Thymus (tissue), 14 donors: ENCODE data around the gene TEX14. TPM values are rescaled to one million over a fixed set of nuclear protein-coding genes. Genes with fewer than 3 reads are reported as not detected.

ENCODE experiments used
- DNase-seq, 9 donors: peaks; one replicate each; pipeline ENCODE4 v3.0.0-alpha.2; 2013; ENCODE audit warnings: low spot score in 9 of 9, low read depth in 6 of 9, missing footprints in 1 of 9
- H3K27ac ChIP-seq, 2 donors: one replicate each; pipeline ENCODE4 v1.5.1; 2013; ENCODE audit warnings: control low read depth in 1 of 2, low read depth in 1 of 2, low read length in 1 of 2, mild to moderate bottlenecking in 1 of 2, moderate library complexity in 1 of 2
- H3K27me3 ChIP-seq, 2 donors: one replicate each; pipeline ENCODE4 v1.5.1; 2013; ENCODE audit warnings: low read length in 1 of 2; ENCODE audit not compliant: control insufficient read depth in 2 of 2, insufficient read depth in 1 of 2
- H3K36me3 ChIP-seq, 2 donors: one replicate each; pipeline ENCODE4 v1.5.1; 2013; ENCODE audit warnings: low read length in 1 of 2, mild to moderate bottlenecking in 1 of 2, moderate library complexity in 1 of 2; ENCODE audit not compliant: control insufficient read depth in 2 of 2, insufficient read depth in 2 of 2
- H3K4me1 ChIP-seq, 2 donors: one replicate each; pipeline ENCODE4 v1.5.1; 2013; ENCODE audit warnings: low read length in 2 of 2; ENCODE audit not compliant: control insufficient read depth in 2 of 2, insufficient read depth in 2 of 2
- H3K4me3 ChIP-seq, 2 donors: one replicate each; pipeline ENCODE4 v1.5.1; 2013; ENCODE audit warnings: low read length in 2 of 2, control low read depth in 1 of 2, mild to moderate bottlenecking in 1 of 2
- H3K9me3 ChIP-seq, 2 donors: one replicate each; pipeline ENCODE4 v1.5.1; 2013; ENCODE audit warnings: low read length in 1 of 2, mild to moderate bottlenecking in 1 of 2; ENCODE audit not compliant: control insufficient read depth in 2 of 2, insufficient read depth in 1 of 2
- WGBS: extraction: QIAGEN DNeasy Blood & Tissue Kit; methylation state at CpG from one replicate; pipeline ENCODE4 v1.1.7; 2013; 5-methylcytosine and 5-hydroxymethylcytosine counted together
- long read RNA-seq, 10 donors: transcript quantifications; one replicate each; lab custom pipeline, GENCODE V29; 2026
- polyA plus RNA-seq: library from polyadenylated mRNA; stranded (reverse); fragments of 200-250 nt; gene quantifications from one replicate; pipeline ENCODE4 v1.2.3, GENCODE V29; 2013
- total RNA-seq: library from RNA; stranded (reverse); fragments of 120-200 nt; gene quantifications from one replicate; pipeline ENCODE4 v1.2.4, GENCODE V29; 2013
- donor health status: healthy.

The TEX14 gene
- total RNA-seq (0.33 TPM), polyA plus RNA-seq (0.46 TPM)
- long read RNA-seq, donor 1 = 0 reads
- long read RNA-seq, donor 2 = 0 reads
- long read RNA-seq, donor 3, partial matches to known transcripts = 6 of 6 reads
- long read RNA-seq, donor 3, other reads (novel, unspliced or antisense) = 0 of 6 reads
- long read RNA-seq, donor 4 = 0 reads
- long read RNA-seq, donor 5 = 0 reads
- long read RNA-seq, donor 6 = 0 reads
- long read RNA-seq, donor 7 = 0 reads
- long read RNA-seq, donor 8 = 0 reads
- long read RNA-seq, donor 9 = 0 reads
- long read RNA-seq, donor 10 = 0 reads

GRCh38 chr17:58691701-58692238 lies at the start of gene TEX14:
Gene TEX14 (minus strand): TSS chr17:58692045. CDS start chr17:58652001, 40,044 bp downstream.
- H3K36me3 ChIP-seq = peaks cover 3% of the 10 kb centered on the region in 2 donors

GRCh38 chr17:58741121-58741625 lies 49.3 kb upstream of the TEX14 start:
- DNase-seq = no peak
- Histone ChIP-seq H3K36me3 (no peaks in the 10 kb centered on the region), H3K9me3 (no peaks in the 10 kb centered on the region), H3K4me3 (no peak overlapping the region), H3K4me1 (no peaks in the 10 kb centered on the region), H3K27ac (no peak overlapping the region), H3K27me3 (no peaks in the 10 kb centered on the region)
- 94% methylated on average over 8 of the region's 8 CpGs for WGBS

More at GRCh38 chr17:58691701-58692238, at the start of gene TEX14:
- H3K9me3 ChIP-seq = peaks cover 0 to 9% of the 10 kb centered on the region in 2 donors
- H3K27ac ChIP-seq = peak within 1 kb of the TSS; percentile 82 to 89
- WGBS = 91% methylated on average over 19 of the region's 19 CpGs
- H3K27me3 ChIP-seq = no peaks in the 10 kb centered on the region
- H3K4me1 ChIP-seq = peaks cover 7 to 12% of the 10 kb centered on the region in 2 donors
- DNase-seq = no peak
- peak within 1 kb of the TSS; percentile 78 to 81 for H3K4me3 ChIP-seq

- H3K9me3 ChIP-seq = no peaks in the 10 kb centered on the region
- H3K27ac ChIP-seq = no peak overlapping the region
- no peaks in the 10 kb centered on the region for H3K27me3 ChIP-seq
- no peak for DNase-seq
- no peak overlapping the region for H3K4me3 ChIP-seq
- peaks cover 3% of the 10 kb centered on the region in 2 donors for H3K36me3 ChIP-seq
- H3K4me1 ChIP-seq = no peaks in the 10 kb centered on the region
- WGBS = 96% methylated on average over 3 of the region's 3 CpGs
Measured at GRCh38 chr17:58734811-58735210, 43.0 kb upstream of the TEX14 start.

GRCh38 chr17:58734040-58734439 lies 42.2 kb upstream of the TEX14 start:
- Histone ChIP-seq H3K4me3 (no peak overlapping the region), H3K36me3 (peaks cover 3% of the 10 kb centered on the region in 2 donors), H3K4me1 (no peaks in the 10 kb centered on the region), H3K27ac (no peak overlapping the region), H3K27me3 (no peaks in the 10 kb centered on the region), H3K9me3 (no peaks in the 10 kb centered on the region)
- no peak for DNase-seq
- WGBS = 99% methylated on average over 3 of the region's 3 CpGs

GRCh38 chr17:58730937-58731336 lies 39.1 kb upstream of the TEX14 start:
- DNase-seq = no peak
- Histone ChIP-seq H3K27ac (no peak overlapping the region), H3K36me3 (peaks cover 3% of the 10 kb centered on the region in 2 donors), H3K27me3 (no peaks in the 10 kb centered on the region), H3K9me3 (no peaks in the 10 kb centered on the region), H3K4me3 (no peak overlapping the region), H3K4me1 (no peaks in the 10 kb centered on the region)

GRCh38 chr17:58728798-58729197 lies 37.0 kb upstream of the TEX14 start:
- Histone ChIP-seq H3K27ac (no peak overlapping the region), H3K4me3 (no peak overlapping the region), H3K36me3 (peaks cover 0 to 13% of the 10 kb centered on the region in 2 donors), H3K27me3 (no peaks in the 10 kb centered on the region), H3K9me3 (no peaks in the 10 kb centered on the region), H3K4me1 (no peaks in the 10 kb centered on the region)
- WGBS = 83% methylated on average over 1 of the region's 1 CpG
- no peak for DNase-seq

- 96% methylated on average over 2 of the region's 2 CpGs for WGBS
- no peaks in the 10 kb centered on the region for H3K27me3 ChIP-seq
- H3K27ac ChIP-seq = no peak overlapping the region
- no peaks in the 10 kb centered on the region for H3K4me1 ChIP-seq
- DNase-seq = no peak
- H3K9me3 ChIP-seq = no peaks in the 10 kb centered on the region
- peaks cover 5 to 19% of the 10 kb centered on the region in 2 donors for H3K36me3 ChIP-seq
- H3K4me3 ChIP-seq = no peak overlapping the region
Measured at GRCh38 chr17:58722696-58723095, 30.9 kb upstream of the TEX14 start.

GRCh38 chr17:58722274-58722673 lies 30.4 kb upstream of the TEX14 start:
- DNase-seq = no peak
- no peak overlapping the region for H3K27ac ChIP-seq
- H3K27me3 ChIP-seq = no peaks in the 10 kb centered on the region
- peaks cover 5 to 19% of the 10 kb centered on the region in 2 donors for H3K36me3 ChIP-seq
- no peaks in the 10 kb centered on the region for H3K9me3 ChIP-seq
- H3K4me1 ChIP-seq = no peaks in the 10 kb centered on the region
- WGBS = 100% methylated on average over 1 of the region's 1 CpG
- no peak overlapping the region for H3K4me3 ChIP-seq

GRCh38 chr17:58710948-58711552 lies 19.2 kb upstream of the TEX14 start:
- Histone ChIP-seq H3K9me3 (no peaks in the 10 kb centered on the region), H3K27ac (no peak overlapping the region), H3K36me3 (peaks cover 20 to 24% of the 10 kb centered on the region in 2 donors), H3K27me3 (no peaks in the 10 kb centered on the region), H3K4me3 (no peak overlapping the region), H3K4me1 (no peaks in the 10 kb centered on the region)
- 56% methylated on average over 4 of the region's 4 CpGs for WGBS
- peak in 8 of 9 donors; percentile 12 to 57 (median 22) for DNase-seq
